Calu3 (cell line): Measurements from ENCODE around the gene OGFRL1. TPM values are rescaled to one million over a fixed set of nuclear protein-coding genes. Genes with fewer than 3 reads are reported as not detected.

Experiments
- BruUV-seq: library from RNA; stranded (reverse); fragments of 400-500 nt; replicated peaks from 2 replicates; lab custom pipeline; 2021; lab: Mats Ljungman, UMichigan
- CTCF ChIA-PET: fragments of 300-600 bp; sonication (Branson Sonifier 250); formaldehyde crosslinking; loops from one replicate; lab custom pipeline; 2022; ENCODE audit warnings: antibody characterized with exemption; lab: Charles Lee
- DNase-seq: peaks from one replicate; pipeline ENCODE4 v3.0.0; 2022
- H3K27ac Mint-ChIP-seq: one replicate; pipeline ENCODE4 v1.8.0; 2022; ENCODE audit warnings: mixed read lengths; ENCODE audit not compliant: unreplicated experiment
- H3K27me3 Mint-ChIP-seq: one replicate; pipeline ENCODE4 v1.8.0; 2022; ENCODE audit warnings: mixed read lengths; ENCODE audit not compliant: unreplicated experiment
- H3K36me3 Mint-ChIP-seq: one replicate; pipeline ENCODE4 v1.8.0; 2022; ENCODE audit warnings: mild to moderate bottlenecking, moderate library complexity, mixed read lengths; ENCODE audit not compliant: insufficient read depth, unreplicated experiment
- H3K4me1 Mint-ChIP-seq: one replicate; pipeline ENCODE4 v1.8.0; 2022; ENCODE audit warnings: mild to moderate bottlenecking, low read depth, mixed read lengths; ENCODE audit not compliant: unreplicated experiment
- H3K4me3 Mint-ChIP-seq: one replicate; pipeline ENCODE4 v1.8.0; 2022; ENCODE audit warnings: mild to moderate bottlenecking, low read depth, moderate library complexity, mixed read lengths; ENCODE audit not compliant: unreplicated experiment
- H3K9me3 Mint-ChIP-seq: one replicate; pipeline ENCODE4 v1.8.0; 2022; ENCODE audit warnings: low read depth, mixed read lengths; ENCODE audit not compliant: unreplicated experiment
- intact Hi-C: fragments of 100-400 bp; cut with micrococcal nuclease; formaldehyde crosslinking; loops from one replicate; pipeline ENCODE4 v1.10.0; 2022; ENCODE audit not compliant: unreplicated experiment
- total RNA-seq: library from RNA; stranded (reverse); gene quantifications from 2 replicates; pipeline ENCODE4 v1.2.3, GENCODE V29; 2022
- TF ChIP-seq, protein P1 (sequence below): fragments of 200-600 bp; IDR thresholded peaks from one replicate; pipeline ENCODE4 v1.8.0; 2022; ENCODE audit warnings: antibody characterized with exemption; ENCODE audit not compliant: unreplicated experiment

OGFRL1 gene
- total RNA-seq, 1 experiment from 2014 or later, result 21.0 TPM

DNA sequence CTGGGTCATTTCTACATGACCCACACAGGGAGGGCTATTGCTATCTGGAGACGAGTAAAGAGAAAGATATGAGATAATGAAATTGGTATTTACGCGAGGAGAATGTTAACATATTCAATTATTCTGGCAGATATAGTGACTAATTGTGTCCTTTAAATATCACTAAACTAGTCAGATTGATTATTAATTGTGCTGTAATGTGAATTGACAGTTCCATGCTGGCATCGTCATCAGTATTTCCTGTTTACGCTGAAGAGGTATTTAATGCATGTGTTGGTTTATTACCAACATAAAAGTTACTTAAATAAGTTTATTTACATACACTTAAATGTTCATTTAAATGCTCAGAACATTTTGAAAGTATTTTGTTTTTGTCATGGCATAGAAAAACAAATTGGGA is 35.7 kb upstream of the OGFRL1 start:
- no peak overlapping the region for H3K4me3 Mint-ChIP-seq
- intact Hi-C loops, result no loop called here

DNA sequence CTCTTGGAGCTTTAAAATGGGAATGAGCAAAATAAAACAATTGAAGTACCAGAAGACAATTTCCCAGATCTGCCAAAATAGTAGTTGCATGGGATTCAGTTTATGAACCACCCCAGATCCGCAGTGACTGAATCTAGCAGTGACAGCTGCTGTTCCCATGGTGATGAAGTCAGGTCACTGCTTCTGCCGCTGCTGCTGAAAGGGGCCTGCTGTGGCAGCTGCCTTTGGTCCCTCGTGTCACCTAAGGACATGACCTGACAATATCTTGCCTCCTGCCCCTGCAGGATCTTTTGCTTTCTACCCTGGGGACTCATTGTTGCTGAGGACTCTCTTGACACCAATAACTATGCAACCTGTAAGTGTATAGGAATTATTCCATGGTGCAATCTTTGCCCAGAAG is 34.3 kb upstream of the OGFRL1 start:
- TF ChIP-seq, protein P1, sequence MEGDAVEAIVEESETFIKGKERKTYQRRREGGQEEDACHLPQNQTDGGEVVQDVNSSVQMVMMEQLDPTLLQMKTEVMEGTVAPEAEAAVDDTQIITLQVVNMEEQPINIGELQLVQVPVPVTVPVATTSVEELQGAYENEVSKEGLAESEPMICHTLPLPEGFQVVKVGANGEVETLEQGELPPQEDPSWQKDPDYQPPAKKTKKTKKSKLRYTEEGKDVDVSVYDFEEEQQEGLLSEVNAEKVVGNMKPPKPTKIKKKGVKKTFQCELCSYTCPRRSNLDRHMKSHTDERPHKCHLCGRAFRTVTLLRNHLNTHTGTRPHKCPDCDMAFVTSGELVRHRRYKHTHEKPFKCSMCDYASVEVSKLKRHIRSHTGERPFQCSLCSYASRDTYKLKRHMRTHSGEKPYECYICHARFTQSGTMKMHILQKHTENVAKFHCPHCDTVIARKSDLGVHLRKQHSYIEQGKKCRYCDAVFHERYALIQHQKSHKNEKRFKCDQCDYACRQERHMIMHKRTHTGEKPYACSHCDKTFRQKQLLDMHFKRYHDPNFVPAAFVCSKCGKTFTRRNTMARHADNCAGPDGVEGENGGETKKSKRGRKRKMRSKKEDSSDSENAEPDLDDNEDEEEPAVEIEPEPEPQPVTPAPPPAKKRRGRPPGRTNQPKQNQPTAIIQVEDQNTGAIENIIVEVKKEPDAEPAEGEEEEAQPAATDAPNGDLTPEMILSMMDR, result no peak

More for the DNA sequence above, 35.7 kb upstream of the OGFRL1 start:
- no peak for DNase-seq
- Mint-ChIP-seq H3K27me3 (no peaks in the 10 kb centered on the region), H3K4me1 (peaks cover 9% of the 10 kb centered on the region), H3K36me3 (no peaks in the 10 kb centered on the region), H3K27ac (no peak overlapping the region), H3K9me3 (no peaks in the 10 kb centered on the region)
- no TSS peak for BruUV-seq
- CTCF ChIA-PET, result no interaction called here
- TF ChIP-seq, protein P1, result no peak

GRCh38 chr6:71258078-71258866 is 30.3 kb upstream of the OGFRL1 start:
- Mint-ChIP-seq H3K4me1 (no peaks in the 10 kb centered on the region), H3K27ac (no peak overlapping the region), H3K9me3 (no peaks in the 10 kb centered on the region), H3K27me3 (no peaks in the 10 kb centered on the region), H3K4me3 (no peak overlapping the region), H3K36me3 (no peaks in the 10 kb centered on the region)
- BruUV-seq, result no TSS peak
- TF ChIP-seq, protein P1, result no peak
- intact Hi-C loops, result no loop called here
- CTCF ChIA-PET, result no interaction called here
- no peak for DNase-seq

More for the DNA sequence above, 34.3 kb upstream of the OGFRL1 start:
- no TSS peak for BruUV-seq
- intact Hi-C loops, result no loop called here
- Mint-ChIP-seq H3K27ac (no peak overlapping the region), H3K36me3 (no peaks in the 10 kb centered on the region), H3K4me3 (no peak overlapping the region), H3K4me1 (no peaks in the 10 kb centered on the region), H3K9me3 (no peaks in the 10 kb centered on the region), H3K27me3 (no peaks in the 10 kb centered on the region)
- CTCF ChIA-PET, result no interaction called here
- no peak for DNase-seq

- Mint-ChIP-seq H3K4me1 (no peaks in the 10 kb centered on the region), H3K27ac (no peak overlapping the region), H3K36me3 (no peaks in the 10 kb centered on the region), H3K4me3 (no peak overlapping the region), H3K27me3 (no peaks in the 10 kb centered on the region), H3K9me3 (no peaks in the 10 kb centered on the region)
- TF ChIP-seq, protein P1, result no peak
- DNase-seq, result no peak
- CTCF ChIA-PET, result no interaction called here
- BruUV-seq, result no TSS peak
- intact Hi-C loops, result no loop called here
Measured at GRCh38 chr6:71259888-71260604, 28.6 kb upstream of the OGFRL1 start.
